Gastroesophageal sphincter (tissue), 4 donors: ENCODE measurements around the gene MYH6. TPM values are rescaled to one million over a fixed set of nuclear protein-coding genes. Genes with fewer than 3 reads are reported as not detected.

Experiments
- ATAC-seq: fragments of 150-250 bp; one replicate; pipeline ENCODE4 v1.9.1; 2016; ENCODE audit warnings: mild to moderate bottlenecking, moderate library complexity
- H3K27ac ChIP-seq, 4 donors: fragments of 200-600 bp; sonication (generic) in 3 of 4; 1 replicate in 3 of 4; 2 replicates in 1 of 4; pipeline ENCODE4 v1.5.1; 2016 to 2019
- H3K27me3 ChIP-seq: fragments of 200-600 bp; sonication (generic); one replicate; pipeline ENCODE4 v1.5.1; 2019
- H3K36me3 ChIP-seq, 2 donors: fragments of 200-600 bp; sonication (generic); one replicate each; pipeline ENCODE4 v1.5.1; 2019; ENCODE audit warnings: control low read depth in 1 of 2
- H3K4me1 ChIP-seq, 3 donors: fragments of 200-600 bp; sonication (generic); 1 replicate in 2 of 3; 2 replicates in 1 of 3; pipeline ENCODE4 v1.5.1; 2016 to 2019; ENCODE audit warnings: control low read depth in 2 of 3
- H3K4me3 ChIP-seq, 2 donors: fragments of 200-600 bp; sonication (generic); one replicate each; pipeline ENCODE4 v1.5.1; 2019; ENCODE audit warnings: mild to moderate bottlenecking in 1 of 2, moderate library complexity in 1 of 2
- H3K9me3 ChIP-seq, 3 donors: fragments of 200-600 bp; sonication (generic); one replicate each; pipeline ENCODE4 v1.5.1; 2017 to 2019; ENCODE audit warnings: control low read depth in 2 of 3
- CTCF ChIP-seq, 4 experiments: fragments of 200-600 bp in 2 of 4; fragments of 450-650 bp in 2 of 4; sonication (generic) in 1 of 4; IDR thresholded peaks; one replicate each; pipeline ENCODE4 v1.5.1; 2017 to 2019; ENCODE audit warnings: antibody characterized with exemption in 4 of 4, mild to moderate bottlenecking in 2 of 4, moderate library complexity in 2 of 4
- EP300 ChIP-seq: sonication (generic); formaldehyde crosslinking; IDR thresholded peaks from one replicate; pipeline ENCODE4 v1.6.1; 2017; ENCODE audit warnings: antibody characterized with exemption, mild to moderate bottlenecking
- POLR2A ChIP-seq, 2 donors: fragments of 450-650 bp; IDR thresholded peaks; one replicate each; pipeline ENCODE4 v1.6.1; 2017; ENCODE audit warnings: antibody characterized with exemption in 2 of 2, mild to moderate bottlenecking in 2 of 2, moderate library complexity in 1 of 2
- POLR2AphosphoS5 ChIP-seq: sonication (generic); formaldehyde crosslinking; IDR thresholded peaks from one replicate; pipeline ENCODE4 v1.6.1; 2017; ENCODE audit warnings: antibody characterized with exemption
- WGBS, 2 donors: methylation state at CpG; one replicate each; pipeline ENCODE4 v1.1.5; 2018; ENCODE audit warnings: low coverage in 1 of 2; 5-methylcytosine and 5-hydroxymethylcytosine counted together
- total RNA-seq, 4 donors: library from RNA; depleted of rRNA; stranded (reverse); fragments of >200 nt; gene quantifications; one replicate each; pipeline ENCODE4 v1.1.0, GENCODE V29; 2016

The MYH6 gene
- total RNA-seq, 4 donors from 2014 or later = not detected

- no peak for ATAC-seq
- no peaks in the 10 kb centered on the region for H3K9me3 ChIP-seq
- 60 to 76% methylated on average over 5 to 6 of the region's 6 CpGs for WGBS, 2 donors
- no peaks in the 10 kb centered on the region for H3K27me3 ChIP-seq
- no peak overlapping the region for H3K4me3 ChIP-seq
- TF ChIP-seq POLR2AphosphoS5 (no peak), EP300 (no peak), CTCF (IDR thresholded peaks at IDR 0.05) (no peak)
- no peaks in the 10 kb centered on the region for H3K36me3 ChIP-seq
- H3K27ac ChIP-seq = no peak overlapping the region
- H3K4me1 ChIP-seq = no peaks in the 10 kb centered on the region
These were observed 35.8 kb upstream of the MYH6 start for GRCh38 chr14:23443881-23444280.

- TF ChIP-seq CTCF (IDR thresholded peaks at IDR 0.05) (no peak), EP300 (no peak), POLR2A (IDR thresholded peaks at IDR 0.05) (no peak), POLR2AphosphoS5 (no peak)
- H3K36me3 ChIP-seq = no peaks in the 10 kb centered on the region
- H3K9me3 ChIP-seq = no peaks in the 10 kb centered on the region
- no peaks in the 10 kb centered on the region for H3K27me3 ChIP-seq
- H3K4me1 ChIP-seq = peaks cover 0 to 2% (median 0%) of the 10 kb centered on the region in 3 donors
- H3K4me3 ChIP-seq = no peak overlapping the region
- H3K27ac ChIP-seq = no peak overlapping the region
- ATAC-seq = no peak
- 70 to 80% methylated on average over 3 to 9 of the region's 11 CpGs for WGBS, 2 donors
These were observed 35.3 kb upstream of the MYH6 start for GRCh38 chr14:23443411-23443812.

GRCh38 chr14:23442721-23443356 lies 34.8 kb upstream of the MYH6 start:
- Histone ChIP-seq H3K4me1 (peaks cover 0 to 8% (median 0%) of the 10 kb centered on the region in 3 donors), H3K27ac (no peak overlapping the region), H3K4me3 (no peak overlapping the region), H3K36me3 (no peaks in the 10 kb centered on the region), H3K9me3 (no peaks in the 10 kb centered on the region), H3K27me3 (no peaks in the 10 kb centered on the region)
- whole genome bisulfite sequencing, 2 donors = 86 to 91% methylated on average over 2 to 3 of the region's 9 CpGs
- no peak for ATAC-seq
- TF ChIP-seq POLR2A (IDR thresholded peaks at IDR 0.05) = no peak
- TF ChIP-seq EP300 = no peak
- TF ChIP-seq CTCF (IDR thresholded peaks at IDR 0.05) = no peak
- TF ChIP-seq POLR2AphosphoS5 = no peak

GRCh38 chr14:23441076-23441475 lies 33.0 kb upstream of the MYH6 start:
- H3K27me3 ChIP-seq = no peaks in the 10 kb centered on the region
- no peak overlapping the region for H3K27ac ChIP-seq
- no peak overlapping the region for H3K4me3 ChIP-seq
- H3K9me3 ChIP-seq = no peaks in the 10 kb centered on the region
- WGBS, 2 donors = 9 to 45% methylated on average over 1 of the region's 1 CpG
- TF ChIP-seq EP300 = no peak
- TF ChIP-seq POLR2A (IDR thresholded peaks at IDR 0.05) = no peak
- TF ChIP-seq CTCF (IDR thresholded peaks at IDR 0.05) = no peak
- TF ChIP-seq POLR2AphosphoS5 = no peak
- peaks cover 0 to 19% (median 0%) of the 10 kb centered on the region in 3 donors for H3K4me1 ChIP-seq
- no peaks in the 10 kb centered on the region for H3K36me3 ChIP-seq
- ATAC-seq = no peak

- TF ChIP-seq POLR2A (IDR thresholded peaks at IDR 0.05) (no peak), CTCF (IDR thresholded peaks at IDR 0.05) (no peak), POLR2AphosphoS5 (no peak), EP300 (no peak)
- no peak for ATAC-seq
These were observed 31.2 kb upstream of the MYH6 start for GRCh38 chr14:23439107-23439835.

More at GRCh38 chr14:23439107-23439835, 31.2 kb upstream of the MYH6 start:
- Histone ChIP-seq H3K27ac (no peak overlapping the region), H3K4me1 (peaks cover 0 to 22% (median 0%) of the 10 kb centered on the region in 3 donors), H3K4me3 (no peak overlapping the region), H3K9me3 (no peaks in the 10 kb centered on the region), H3K36me3 (no peaks in the 10 kb centered on the region), H3K27me3 (no peaks in the 10 kb centered on the region)
- WGBS, 2 donors = no CpG with 5 or more reads among the region's 6 CpGs
